CD4-positive, CD25-positive, alpha-beta regulatory T cell (primary cell): ENCODE results near the gene C2. TPM values are rescaled to one million over a fixed set of nuclear protein-coding genes. Genes with fewer than 3 reads are reported as not detected.
A peak's percentile ranks its signal among the peaks of the same experiment; 100 is the strongest.

Source experiments
- ATAC-seq, 2 donors: fragments of 150-1000 bp; cut with Tn5 transposase; one replicate each; pipeline ENCODE4 v1.10.0; 2021; ENCODE audit warnings: low read depth in 2 of 2, moderate number of reproducible peaks in 2 of 2, moderate library complexity in 1 of 2
- DNase-seq, 3 donors: peaks; one replicate each; pipeline versions ENCODE4 v3.0.0 to v3.0.0-alpha.2; 2012 to 2022; ENCODE audit warnings: mixed read lengths in 1 of 3
- H3K27ac ChIP-seq: one replicate; pipeline ENCODE4 v1.7.0; 2013; ENCODE audit warnings: mild to moderate bottlenecking, low read length; ENCODE audit not compliant: insufficient read depth, poor library complexity, severe bottlenecking
- H3K27me3 ChIP-seq: one replicate; pipeline ENCODE4 v1.7.0; 2013; ENCODE audit warnings: low read length; ENCODE audit not compliant: control insufficient read depth, insufficient read depth
- H3K36me3 ChIP-seq: one replicate; pipeline ENCODE4 v1.7.0; 2013; ENCODE audit warnings: mild to moderate bottlenecking, low read length, moderate library complexity; ENCODE audit not compliant: control insufficient read depth, insufficient read depth
- H3K4me1 ChIP-seq: 2 replicates; pipeline ENCODE4 v1.7.0; 2013; ENCODE audit warnings: mild to moderate bottlenecking, low read length; ENCODE audit not compliant: insufficient read depth, control insufficient read depth, poor library complexity, severe bottlenecking
- H3K4me3 ChIP-seq: one replicate; pipeline ENCODE4 v1.7.0; 2013; ENCODE audit warnings: low read depth, mild to moderate bottlenecking, low read length, moderate library complexity
- H3K9me3 ChIP-seq, 2 experiments: 1 replicate in 1 of 2; 2 replicates in 1 of 2; pipeline ENCODE4 v1.7.0; 2013; ENCODE audit warnings: low read length in 2 of 2, mild to moderate bottlenecking in 1 of 2, moderate library complexity in 1 of 2; ENCODE audit not compliant: control insufficient read depth in 2 of 2
- H3K27ac Mint-ChIP-seq, 3 donors: one replicate each; pipeline ENCODE4 v1.8.0; 2020 to 2022; ENCODE audit warnings: mild to moderate bottlenecking in 3 of 3, mixed read lengths in 3 of 3, moderate library complexity in 2 of 3
- H3K27me3 Mint-ChIP-seq: one replicate; pipeline ENCODE4 v1.8.0; 2022; ENCODE audit warnings: mild to moderate bottlenecking, mixed read lengths
- H3K36me3 Mint-ChIP-seq: one replicate; pipeline ENCODE4 v1.8.0; 2020; ENCODE audit warnings: mixed read lengths
- H3K4me1 Mint-ChIP-seq, 4 donors: one replicate each; pipeline ENCODE4 v1.8.0; 2020 to 2022; ENCODE audit warnings: mixed read lengths in 4 of 4, mild to moderate bottlenecking in 1 of 4
- H3K4me3 Mint-ChIP-seq, 4 donors: one replicate each; pipeline ENCODE4 v1.8.0; 2020 to 2022; ENCODE audit warnings: mild to moderate bottlenecking in 4 of 4, mixed read lengths in 4 of 4, moderate library complexity in 3 of 4
- H3K9me3 Mint-ChIP-seq, 7 donors: one replicate each; pipeline ENCODE4 v1.8.0; 2020 to 2022; ENCODE audit warnings: mixed read lengths in 7 of 7, mild to moderate bottlenecking in 3 of 7, moderate library complexity in 2 of 7
- polyA plus RNA-seq, 4 donors: library from polyadenylated mRNA; unstranded; fragments of 300-500 nt; fragmentation: Illumina TruSeq; gene quantifications; one replicate each; pipeline ENCODE4 v1.2.3, GENCODE V29; 2021
- total RNA-seq: library from RNA; stranded (reverse); gene quantifications from one replicate; pipeline ENCODE4 v1.2.3, GENCODE V29; 2022

C2 gene
- total and polyA plus RNA-seq, 5 donors from 2014 or later: 0.47 to 1.3 TPM; not detected in 3

DNA sequence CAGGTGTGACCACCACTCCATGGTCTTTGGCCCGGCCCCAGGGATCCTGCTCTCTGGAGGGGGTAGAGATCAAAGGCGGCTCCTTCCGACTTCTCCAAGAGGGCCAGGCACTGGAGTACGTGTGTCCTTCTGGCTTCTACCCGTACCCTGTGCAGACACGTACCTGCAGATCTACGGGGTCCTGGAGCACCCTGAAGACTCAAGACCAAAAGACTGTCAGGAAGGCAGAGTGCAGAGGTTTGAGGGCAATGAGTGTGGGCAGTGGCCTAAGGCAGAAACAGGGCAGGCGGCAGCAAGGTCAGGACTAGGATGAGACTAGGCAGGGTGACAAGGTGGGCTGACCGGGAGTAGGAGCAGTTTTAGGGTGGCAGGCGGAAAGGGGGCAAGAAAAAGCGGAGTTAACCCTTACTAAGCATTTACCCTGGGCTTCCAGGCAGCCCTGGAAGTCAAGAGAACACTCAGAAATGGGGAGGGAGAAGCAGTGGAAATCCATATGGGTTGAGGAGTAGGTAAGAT is 18.9 kb downstream of the C2 start:
- Histone ChIP-seq H3K4me3 (no peak overlapping the region), H3K9me3 (no peaks in the 10 kb centered on the region), H3K27ac (no peak overlapping the region), H3K4me1 (no peaks in the 10 kb centered on the region), H3K27me3 (no peaks in the 10 kb centered on the region), H3K36me3 (peaks cover 3% of the 10 kb centered on the region)
- Mint-ChIP-seq H3K9me3 (peaks cover 0 to 4% (median 0%) of the 10 kb centered on the region in 7 donors), H3K36me3 (peaks cover 4% of the 10 kb centered on the region), H3K27me3 (peaks cover 21% of the 10 kb centered on the region), H3K4me3 (no peak overlapping the region), H3K4me1 (no peaks in the 10 kb centered on the region), H3K27ac (no peak overlapping the region)
- DNase-seq (no peak), ATAC-seq (no peak)

DNA sequence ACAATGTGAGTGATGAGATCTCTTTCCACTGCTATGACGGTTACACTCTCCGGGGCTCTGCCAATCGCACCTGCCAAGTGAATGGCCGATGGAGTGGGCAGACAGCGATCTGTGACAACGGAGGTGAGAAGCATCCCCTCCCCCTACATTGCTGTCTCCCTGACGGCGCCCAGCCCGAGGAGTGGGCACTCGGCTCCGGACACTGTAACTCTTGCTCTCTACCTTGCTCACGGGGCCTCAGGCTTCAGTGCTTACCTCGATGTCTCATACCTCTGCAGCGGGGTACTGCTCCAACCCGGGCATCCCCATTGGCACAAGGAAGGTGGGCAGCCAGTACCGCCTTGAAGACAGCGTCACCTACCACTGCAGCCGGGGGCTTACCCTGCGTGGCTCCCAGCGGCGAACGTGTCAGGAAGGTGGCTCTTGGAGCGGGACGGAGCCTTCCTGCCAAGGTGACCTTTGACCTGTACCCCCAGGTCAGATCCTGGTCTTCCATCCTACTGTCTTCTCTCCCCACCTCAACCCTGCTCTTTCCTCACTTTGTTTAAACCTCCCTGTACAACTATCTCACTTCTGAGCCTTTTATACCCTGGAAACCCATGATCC is 19.7 kb downstream of the C2 start:
- DNase-seq: no peak
- Histone ChIP-seq H3K4me1 (no peaks in the 10 kb centered on the region), H3K36me3 (peaks cover 10% of the 10 kb centered on the region), H3K4me3 (no peak overlapping the region), H3K27ac (no peak overlapping the region), H3K27me3 (no peaks in the 10 kb centered on the region), H3K9me3 (no peaks in the 10 kb centered on the region)
- H3K9me3 Mint-ChIP-seq: peaks cover 0 to 4% (median 0%) of the 10 kb centered on the region in 7 donors
- no peak for ATAC-seq
- H3K36me3 Mint-ChIP-seq: peaks cover 4% of the 10 kb centered on the region
- no peak overlapping the region for H3K27ac Mint-ChIP-seq
- H3K27me3 Mint-ChIP-seq: peaks cover 21% of the 10 kb centered on the region
- no peak overlapping the region for H3K4me3 Mint-ChIP-seq
- H3K4me1 Mint-ChIP-seq: no peaks in the 10 kb centered on the region

DNA sequence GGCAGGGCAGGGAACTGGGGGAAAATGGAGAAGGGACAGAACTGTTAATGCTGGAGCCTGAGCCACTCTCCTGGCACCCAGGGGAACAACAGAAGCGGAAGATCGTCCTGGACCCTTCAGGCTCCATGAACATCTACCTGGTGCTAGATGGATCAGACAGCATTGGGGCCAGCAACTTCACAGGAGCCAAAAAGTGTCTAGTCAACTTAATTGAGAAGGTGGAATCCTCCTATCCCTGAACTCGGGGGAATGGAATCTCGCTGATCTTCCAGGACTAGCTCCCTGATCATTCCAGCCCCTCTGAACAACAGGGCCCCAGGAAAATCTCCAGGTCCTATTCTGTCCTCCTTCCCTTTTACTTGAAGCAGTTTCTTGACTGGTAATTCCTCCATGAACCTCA is 20.3 kb downstream of the C2 start:
- DNase-seq: no peak
- Mint-ChIP-seq H3K9me3 (peaks cover 0 to 2% (median 0%) of the 10 kb centered on the region in 7 donors), H3K27me3 (peaks cover 21% of the 10 kb centered on the region), H3K27ac (peak overlapping the region in 2 of 3 donors; percentile 25 to 54), H3K36me3 (peaks cover 7% of the 10 kb centered on the region), H3K4me3 (no peak overlapping the region), H3K4me1 (peaks cover 0 to 4% (median 1%) of the 10 kb centered on the region in 4 donors)
- peaks cover 12% of the 10 kb centered on the region for H3K36me3 ChIP-seq
- H3K27me3 ChIP-seq: no peaks in the 10 kb centered on the region
- H3K4me1 ChIP-seq: no peaks in the 10 kb centered on the region
- no peak overlapping the region for H3K27ac ChIP-seq
- no peaks in the 10 kb centered on the region for H3K9me3 ChIP-seq
- no peak for ATAC-seq
- H3K4me3 ChIP-seq: no peak overlapping the region

DNA sequence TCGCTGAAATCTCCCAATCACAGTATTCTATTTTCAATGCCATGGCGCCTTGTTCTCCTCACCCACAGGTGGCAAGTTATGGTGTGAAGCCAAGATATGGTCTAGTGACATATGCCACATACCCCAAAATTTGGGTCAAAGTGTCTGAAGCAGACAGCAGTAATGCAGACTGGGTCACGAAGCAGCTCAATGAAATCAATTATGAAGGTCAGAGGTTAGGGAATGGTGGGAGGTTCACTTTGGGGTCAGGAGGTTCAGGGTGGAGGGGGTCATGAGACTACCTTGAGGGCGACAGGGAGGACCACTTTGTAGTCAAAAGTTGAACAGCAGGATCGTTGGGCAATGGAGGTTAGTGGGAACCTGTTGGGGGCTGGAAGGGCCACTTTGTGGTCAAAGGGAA is 20.8 kb downstream of the C2 start:
- peaks cover 11% of the 10 kb centered on the region for H3K36me3 Mint-ChIP-seq
- peak overlapping the region in 2 of 3 donors; percentile 25 to 62 for H3K27ac Mint-ChIP-seq
- ATAC-seq: no peak
- peaks cover 21% of the 10 kb centered on the region for H3K27me3 Mint-ChIP-seq
- H3K9me3 Mint-ChIP-seq: peaks cover 0 to 2% (median 0%) of the 10 kb centered on the region in 7 donors
- Histone ChIP-seq H3K9me3 (no peaks in the 10 kb centered on the region), H3K4me1 (no peaks in the 10 kb centered on the region), H3K27me3 (no peaks in the 10 kb centered on the region), H3K36me3 (peaks cover 14% of the 10 kb centered on the region), H3K27ac (no peak overlapping the region), H3K4me3 (no peak overlapping the region)
- H3K4me3 Mint-ChIP-seq: no peak overlapping the region
- no peak for DNase-seq
- peaks cover 0 to 8% (median 2%) of the 10 kb centered on the region in 4 donors for H3K4me1 Mint-ChIP-seq

DNA sequence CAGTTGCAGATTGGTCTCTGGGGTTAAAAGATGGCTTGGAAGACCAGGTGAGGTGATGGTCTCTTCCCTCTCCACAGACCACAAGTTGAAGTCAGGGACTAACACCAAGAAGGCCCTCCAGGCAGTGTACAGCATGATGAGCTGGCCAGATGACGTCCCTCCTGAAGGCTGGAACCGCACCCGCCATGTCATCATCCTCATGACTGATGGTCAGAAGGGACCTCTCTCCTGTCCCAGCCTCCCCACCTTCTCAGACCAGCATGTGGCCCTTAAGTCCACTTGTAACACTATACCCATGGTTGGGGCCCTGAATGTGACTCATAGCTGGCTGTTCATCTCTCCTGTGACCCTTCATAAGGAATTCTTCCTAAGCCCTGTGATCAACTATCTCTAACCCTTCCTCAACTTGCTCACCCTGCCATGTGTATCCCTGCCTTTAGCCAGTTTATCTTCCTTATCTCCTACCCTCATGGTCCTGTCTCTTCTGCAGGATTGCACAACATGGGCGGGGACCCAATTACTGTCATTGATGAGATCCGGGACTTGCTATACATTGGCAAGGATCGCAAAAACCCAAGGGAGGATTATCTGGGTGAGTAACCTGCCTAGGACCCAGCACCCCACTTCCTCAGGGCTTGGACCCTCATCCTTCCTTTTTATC is 21.4 kb downstream of the C2 start:
- no peaks in the 10 kb centered on the region for H3K9me3 ChIP-seq
- no peak overlapping the region for H3K4me3 ChIP-seq
- Mint-ChIP-seq H3K4me1 (peaks cover 0 to 8% (median 2%) of the 10 kb centered on the region in 4 donors), H3K27ac (peak overlapping the region in 1 of 3 donors; percentile 62), H3K4me3 (no peak overlapping the region), H3K9me3 (peaks cover 0 to 2% (median 0%) of the 10 kb centered on the region in 7 donors), H3K36me3 (peaks cover 17% of the 10 kb centered on the region), H3K27me3 (peaks cover 18% of the 10 kb centered on the region)
- peaks cover 20% of the 10 kb centered on the region for H3K36me3 ChIP-seq
- DNase-seq: no peak
- H3K4me1 ChIP-seq: no peaks in the 10 kb centered on the region
- H3K27me3 ChIP-seq: no peaks in the 10 kb centered on the region
- H3K27ac ChIP-seq: no peak overlapping the region
- ATAC-seq: no peak

DNA sequence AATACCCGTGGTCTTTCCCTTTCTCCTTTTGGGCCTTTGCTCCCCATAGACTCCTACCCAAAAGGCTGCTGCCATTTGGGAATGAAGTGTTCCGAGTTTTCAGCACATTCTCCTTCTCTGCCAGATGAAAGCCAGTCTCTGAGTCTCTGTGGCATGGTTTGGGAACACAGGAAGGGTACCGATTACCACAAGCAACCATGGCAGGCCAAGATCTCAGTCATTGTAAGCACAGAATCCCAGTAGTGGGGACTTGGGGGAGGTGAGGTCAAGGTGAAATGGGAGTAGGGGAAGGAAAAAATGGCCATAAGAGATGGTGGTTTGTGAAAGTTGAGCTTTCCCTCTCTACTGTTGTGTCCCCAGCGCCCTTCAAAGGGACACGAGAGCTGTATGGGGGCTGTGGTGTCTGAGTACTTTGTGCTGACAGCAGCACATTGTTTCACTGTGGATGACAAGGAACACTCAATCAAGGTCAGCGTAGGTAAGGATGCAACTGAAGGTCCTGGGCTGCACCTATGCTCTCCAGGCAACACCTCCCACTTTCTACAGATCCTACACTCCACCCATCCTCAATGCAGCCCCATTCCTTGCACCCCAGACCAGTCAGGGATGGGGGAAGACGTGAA is 22.5 kb downstream of the C2 start:
- Histone ChIP-seq H3K27ac (no peak overlapping the region), H3K4me3 (no peak overlapping the region), H3K4me1 (no peaks in the 10 kb centered on the region), H3K9me3 (no peaks in the 10 kb centered on the region), H3K27me3 (no peaks in the 10 kb centered on the region), H3K36me3 (peaks cover 31% of the 10 kb centered on the region)
- Mint-ChIP-seq H3K9me3 (peaks cover 0 to 2% (median 0%) of the 10 kb centered on the region in 7 donors), H3K27ac (peak overlapping the region; percentile 62 to 76 (median 62)), H3K4me3 (no peak overlapping the region), H3K4me1 (peaks cover 0 to 8% (median 2%) of the 10 kb centered on the region in 4 donors), H3K27me3 (peaks cover 8% of the 10 kb centered on the region), H3K36me3 (peaks cover 28% of the 10 kb centered on the region)
- DNase-seq (no peak), ATAC-seq (no peak)

DNA sequence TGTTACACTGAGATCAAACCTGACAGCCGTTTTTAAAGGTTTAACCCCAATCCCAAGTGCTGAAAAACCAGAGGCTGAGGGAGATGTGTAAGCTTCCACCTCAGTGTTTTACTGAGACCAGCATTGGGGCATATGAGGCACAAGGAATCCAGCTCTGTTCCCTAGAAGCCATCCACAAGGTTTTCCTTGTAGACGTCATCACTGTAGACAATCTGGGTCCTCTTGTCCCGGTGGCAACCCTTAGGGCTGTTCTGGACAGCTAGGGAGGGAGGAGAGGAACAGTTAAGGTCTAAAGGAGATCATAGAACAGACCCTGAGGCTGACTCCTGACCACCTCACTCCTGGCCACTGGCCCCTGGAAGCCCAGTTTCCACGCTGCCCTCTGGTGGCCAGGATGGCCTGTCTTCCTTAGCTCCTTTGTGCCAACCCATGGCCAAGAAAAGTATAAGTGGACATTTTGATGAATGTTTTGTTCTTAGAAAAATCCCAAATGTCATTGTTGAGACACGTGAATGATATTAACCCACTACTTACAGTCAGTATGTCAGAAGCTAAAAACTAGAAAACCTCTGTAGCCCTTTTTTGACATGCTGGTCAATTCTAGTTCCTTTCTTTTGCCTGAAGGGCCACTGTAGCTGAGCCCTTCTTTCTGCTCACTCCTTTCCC is 24.8 kb downstream of the C2 start:
- H3K27ac ChIP-seq: no peak overlapping the region
- Mint-ChIP-seq H3K9me3 (no peaks in the 10 kb centered on the region), H3K4me1 (peaks cover 0 to 10% (median 5%) of the 10 kb centered on the region in 4 donors), H3K27me3 (peaks cover 4% of the 10 kb centered on the region), H3K36me3 (peaks cover 33% of the 10 kb centered on the region), H3K27ac (peak overlapping the region in 2 of 3 donors; percentile 25 to 52), H3K4me3 (no peak overlapping the region)
- ATAC-seq (peak in 1 of 2 donors; percentile 39), DNase-seq (peak in 1 of 3 donors; percentile 34)
- H3K36me3 ChIP-seq: peaks cover 46% of the 10 kb centered on the region
- H3K27me3 ChIP-seq: no peaks in the 10 kb centered on the region
- H3K9me3 ChIP-seq: no peaks in the 10 kb centered on the region
- no peak overlapping the region for H3K4me3 ChIP-seq
- H3K4me1 ChIP-seq: peaks cover under 1% of the 10 kb centered on the region
